ENCODE measurements around the gene KCNG2. TPM values are rescaled to one million over a fixed set of nuclear protein-coding genes. Genes with fewer than 3 reads are reported as not detected.

The KCNG2 gene
- total and polyA plus RNA-seq, 2 of the 13 experiments (the other 11 are each of a cell fraction or from before 2014, with no cell fraction given) = not detected

GRCh38 chr18:79790996-79791972, 6.5 kb upstream of the KCNG2 start (continued):
- 0 out of 2 replicates have a peak, but pooled peaks have one; percentile 28 for TF ChIP-seq AHR (CRISPR knock-in tag; IDR thresholded peaks at IDR 0.05)
- TF ChIP-seq GPBP1L1 (CRISPR knock-in tag; IDR thresholded peaks at IDR 0.05) = no peak
- TF ChIP-seq SRSF4 (IDR thresholded peaks at IDR 0.05; ENCODE audit: low read depth, low read length, poor library complexity, severe bottlenecking) = no peak
- TF ChIP-seq ZNF800 (CRISPR knock-in tag; IDR thresholded peaks at IDR 0.05) = peak; percentile 71; the same call in 1 of the 2 replicates
- no peak for TF ChIP-seq ZNF503 (CRISPR knock-in tag; IDR thresholded peaks at IDR 0.05)
- TF ChIP-seq MED1 (CRISPR knock-in tag; IDR thresholded peaks at IDR 0.05) = peak; percentile 78
- TF ChIP-seq RFXANK (CRISPR knock-in tag; IDR thresholded peaks at IDR 0.05) = no peak
- peak; percentile 42; the same call in 1 of the 2 replicates for TF ChIP-seq ZNF292 (CRISPR knock-in tag; IDR thresholded peaks at IDR 0.05; ENCODE audit: borderline replicate concordance, low read depth)
- TF ChIP-seq ATM (IDR thresholded peaks at IDR 0.05; ENCODE audit: borderline replicate concordance) = no peak
- peak; percentile 60 for TF ChIP-seq JUND (CRISPR knock-in tag; IDR thresholded peaks at IDR 0.05)
- no peak for TF ChIP-seq KLF12 (CRISPR knock-in tag; IDR thresholded peaks at IDR 0.05; ENCODE audit: borderline replicate concordance)
- TF ChIP-seq CCDC6 (CRISPR knock-in tag; IDR thresholded peaks at IDR 0.05) = peak; percentile 47; the same call in 1 of the 2 replicates
- TF ChIP-seq ZBTB39 (CRISPR knock-in tag; IDR thresholded peaks at IDR 0.05) = no peak
- no peak for TF ChIP-seq ZNF768 (CRISPR knock-in tag; IDR thresholded peaks at IDR 0.05)
- no peak; the same call in 1 of the 2 replicates for TF ChIP-seq NR2F6 (IDR thresholded peaks at IDR 0.05)
- peak; percentile 71; the same call in 1 of the 2 replicates for TF ChIP-seq NR2F6 (CRISPR knock-in tag; IDR thresholded peaks at IDR 0.05)
- TF ChIP-seq RARG (CRISPR knock-in tag; IDR thresholded peaks at IDR 0.05; ENCODE audit: low read depth) = no peak
- peak; percentile 46; the same call in 1 of the 2 replicates for TF ChIP-seq KDM2A (CRISPR knock-in tag; IDR thresholded peaks at IDR 0.05; ENCODE audit: borderline replicate concordance, low read depth)
- peak; percentile 27; the same call in 1 of the 2 replicates for TF ChIP-seq GABPB1 (CRISPR knock-in tag; IDR thresholded peaks at IDR 0.05)

Measured in HepG2 (cell line).